H1 (cell line): ENCODE measurements around the gene GTF2H2. TPM values are rescaled to one million over a fixed set of nuclear protein-coding genes. Genes with fewer than 3 reads are reported as not detected.
"Not testable (repeated sequence)": the region's sequence is repeated elsewhere in the genome, so short reads cannot be mapped to it uniquely, and the experiment has no call there.

Source experiments
- CTCF ChIA-PET: fragments of 300-600 bp; sonication (Branson Sonifier 250); formaldehyde crosslinking; loops from one replicate; lab custom pipeline; 2021; ENCODE audit not compliant: partially characterized antibody; lab: Charles Lee
- POLR2A ChIA-PET: fragments of 300-600 bp; sonication (Branson Sonifier 250); formaldehyde crosslinking; loops from one replicate; lab custom pipeline; 2021; ENCODE audit warnings: inconsistent platforms; ENCODE audit not compliant: partially characterized antibody; lab: Charles Lee
- DNase-seq, 2 experiments: peaks; one replicate each; pipeline versions ENCODE4 v3.0.0 to v3.0.0-alpha.2; 2010 to 2022; ENCODE audit warnings: low spot score in 2 of 2, low read depth in 1 of 2, mixed read lengths in 1 of 2
- FAIRE-seq: peaks from 2 replicates; lab custom pipeline; 2011; peaks lifted over from hg19 to GRCh38; lab: Jason Lieb, UNC
- H2AFZ ChIP-seq: 2 replicates; pipeline ENCODE4 v1.8.1; 2012; ENCODE audit warnings: low read length, inconsistent platforms
- H2AK5ac ChIP-seq: 2 replicates; pipeline ENCODE4 v1.6.1; 2013; ENCODE audit warnings: low read depth, low read length
- H2BK120ac ChIP-seq: replicated peaks from 2 replicates; pipeline ENCODE3; 2013; ENCODE audit warnings: low read depth, low read length, inconsistent platforms
- H2BK12ac ChIP-seq: 2 replicates; pipeline ENCODE4 v1.6.1; 2013; ENCODE audit warnings: low read depth, low read length
- H2BK15ac ChIP-seq: 2 replicates; pipeline ENCODE4 v1.6.1; 2013; ENCODE audit warnings: low read length
- H2BK20ac ChIP-seq: 2 replicates; pipeline ENCODE4 v1.6.1; 2013; ENCODE audit warnings: low read length
- H2BK5ac ChIP-seq: 2 replicates; pipeline ENCODE4 v1.6.1; 2013; ENCODE audit warnings: low read depth, low read length
- H3K14ac ChIP-seq: 2 replicates; pipeline ENCODE4 v1.6.1; 2013; ENCODE audit warnings: inconsistent platforms; ENCODE audit not compliant: insufficient read length
- H3K18ac ChIP-seq: 2 replicates; pipeline ENCODE4 v1.6.1; 2013; ENCODE audit warnings: low read length; ENCODE audit errors: extremely low read depth
- H3K23ac ChIP-seq: 2 replicates; pipeline ENCODE4 v1.6.1; 2013; ENCODE audit warnings: inconsistent platforms; ENCODE audit not compliant: insufficient read length
- H3K23me2 ChIP-seq: 2 replicates; pipeline ENCODE4 v1.6.1; 2013; ENCODE audit warnings: low read depth, low read length
- H3K27ac ChIP-seq: 2 replicates; pipeline ENCODE4 v1.6.1; 2011; ENCODE audit warnings: low read depth, low read length, inconsistent platforms
- H3K27me3 ChIP-seq, 4 experiments: replicated peaks in 1 of 4; 1 replicate in 1 of 4; 2 replicates in 3 of 4; pipeline versions ENCODE4 v1.6.1 to v1.8.1; 2011 to 2013; ENCODE audit warnings: low read length in 3 of 4, mild to moderate bottlenecking in 3 of 4, inconsistent platforms in 2 of 4, mixed read lengths in 2 of 4, moderate library complexity in 1 of 4; ENCODE audit not compliant: control insufficient read depth in 3 of 4, insufficient read depth in 3 of 4; ENCODE audit errors: extremely low read depth in 1 of 4
- H3K36me3 ChIP-seq, 4 experiments: 2 replicates each; pipeline versions ENCODE4 v1.6.1 to v1.8.1; 2011 to 2013; ENCODE audit warnings: mild to moderate bottlenecking in 4 of 4, low read length in 3 of 4, moderate library complexity in 2 of 4, control low read depth in 1 of 4, inconsistent platforms in 1 of 4; ENCODE audit not compliant: insufficient read depth in 4 of 4, control insufficient read depth in 2 of 4
- H3K4ac ChIP-seq: replicated peaks from 2 replicates; pipeline ENCODE3; 2013; ENCODE audit warnings: low read length, low read depth, mixed read lengths, inconsistent platforms; ENCODE audit not compliant: insufficient read length
- H3K4me1 ChIP-seq, 4 experiments: replicated peaks in 1 of 4; 1 replicate in 1 of 4; 2 replicates in 3 of 4; pipeline versions ENCODE4 v1.6.1 to v1.8.1; 2011 to 2013; ENCODE audit warnings: low read length in 3 of 4, inconsistent platforms in 2 of 4, mixed read lengths in 1 of 4; ENCODE audit not compliant: insufficient read depth in 4 of 4, control insufficient read depth in 3 of 4
- H3K4me2 ChIP-seq, 2 experiments: 2 replicates each; pipeline versions ENCODE4 v1.6.1 to v1.8.1; 2011 to 2013; ENCODE audit warnings: low read depth in 2 of 2, low read length in 2 of 2, control low read depth in 1 of 2, inconsistent platforms in 1 of 2, mild to moderate bottlenecking in 1 of 2; ENCODE audit not compliant: insufficient read depth in 1 of 2
- H3K4me3 ChIP-seq, 4 experiments: fragments of 200-600, 300-600 bp in 1 of 4; sonication (generic), shearing (Covaris generic), sonication (Bioruptor Twin) in 1 of 4; 2 replicates each; pipeline versions ENCODE4 v1.5.1 to v1.8.1; 2011 to 2016; ENCODE audit warnings: low read length in 4 of 4, low read depth in 3 of 4, control low read depth in 2 of 4, inconsistent platforms in 2 of 4, mild to moderate bottlenecking in 2 of 4, mixed read lengths in 1 of 4, moderate library complexity in 1 of 4; ENCODE audit not compliant: insufficient read depth in 2 of 4; ENCODE audit errors: extremely low read depth in 1 of 4
- H3K56ac ChIP-seq: replicated peaks from 2 replicates; pipeline ENCODE3; 2013; ENCODE audit warnings: low read depth, mild to moderate bottlenecking, mixed read lengths, low read length, inconsistent platforms; ENCODE audit not compliant: insufficient read length
- H3K79me1 ChIP-seq: 2 replicates; pipeline ENCODE4 v1.6.1; 2013; ENCODE audit warnings: low read depth, low read length, control low read depth
- H3K79me2 ChIP-seq, 2 experiments: 2 replicates each; pipeline versions ENCODE4 v1.6.1 to v1.8.1; 2012 to 2013; ENCODE audit warnings: low read length in 2 of 2, mild to moderate bottlenecking in 2 of 2, inconsistent platforms in 1 of 2; ENCODE audit not compliant: insufficient read depth in 2 of 2, control insufficient read depth in 1 of 2
- H3K9ac ChIP-seq, 4 experiments: replicated peaks in 1 of 4; 1 replicate in 1 of 4; 2 replicates in 3 of 4; pipeline versions ENCODE4 v1.6.1 to v1.8.1; 2011 to 2013; ENCODE audit warnings: low read depth in 3 of 4, low read length in 3 of 4, control low read depth in 2 of 4, mild to moderate bottlenecking in 2 of 4, moderate library complexity in 2 of 4, inconsistent platforms in 1 of 4; ENCODE audit errors: extremely low read depth in 1 of 4
- H3K9me3 ChIP-seq, 2 experiments: 2 replicates each; pipeline versions ENCODE4 v1.6.1 to v1.8.1; 2012 to 2013; ENCODE audit warnings: mild to moderate bottlenecking in 2 of 2, moderate library complexity in 2 of 2, control low read depth in 1 of 2, inconsistent platforms in 1 of 2, low read depth in 1 of 2, low read length in 1 of 2, mixed read lengths in 1 of 2; ENCODE audit not compliant: insufficient read depth in 2 of 2
- H4K20me1 ChIP-seq, 2 experiments: replicated peaks in 1 of 2; 2 replicates each; pipeline versions ENCODE3 to v1.8.1; 2011 to 2013; ENCODE audit warnings: inconsistent platforms in 2 of 2, low read length in 2 of 2, mild to moderate bottlenecking in 1 of 2; ENCODE audit not compliant: insufficient read depth in 2 of 2, control insufficient read depth in 1 of 2
- H4K5ac ChIP-seq: 2 replicates; pipeline ENCODE4 v1.6.1; 2013; ENCODE audit warnings: low read length, low read depth, mixed read lengths, inconsistent platforms; ENCODE audit not compliant: insufficient read length
- H4K8ac ChIP-seq: 2 replicates; pipeline ENCODE4 v1.8.0; 2013; ENCODE audit warnings: mild to moderate bottlenecking, moderate library complexity, low read length, inconsistent platforms; ENCODE audit not compliant: insufficient read depth; ENCODE audit errors: extremely low read depth
- H4K91ac ChIP-seq: replicated peaks from 2 replicates; pipeline ENCODE3; 2013; ENCODE audit warnings: low read length, mixed read lengths, inconsistent platforms; ENCODE audit not compliant: insufficient read length
- WGBS, 2 experiments: shearing (Covaris generic) in 1 of 2; methylation state at CpG; one replicate each; pipeline versions ENCODE4 v1.1.6 to v1.1.7; 2013 to 2015; ENCODE audit warnings: low lambda C conversion rate in 2 of 2, mixed read lengths in 2 of 2, inconsistent platforms in 1 of 2, low coverage in 1 of 2, missing lambda C conversion rate in 1 of 2; ENCODE audit not compliant: insufficient replicate concordance in 2 of 2, insufficient coverage in 1 of 2, insufficient read length in 1 of 2; ENCODE audit errors: extremely low coverage in 1 of 2, missing lambda C conversion rate in 1 of 2; 5-methylcytosine and 5-hydroxymethylcytosine counted together
- polyA plus RNA-seq, 7 experiments: library from polyadenylated mRNA; depleted of rRNA in 3 of 7; stranded (reverse) in 5 of 7; unstranded in 2 of 7; fragments of >200 nt in 5 of 7; fragments of 200-250 nt in 2 of 7; gene quantifications; 1 replicate in 5 of 7; 2 replicates in 1 of 7; 4 replicates in 1 of 7; pipeline versions ENCODE4 v1.2.1 to v1.2.3, GENCODE V29; 2011 to 2013; ENCODE audit warnings: missing spikeins in 2 of 7, mixed read lengths in 2 of 7
- total RNA-seq: library from RNA; stranded (reverse); fragmentation: NEBNext Ultra II Directional; extraction: Animal tissue kit (Norgen Biotek cat#: 25700); gene quantifications from 2 replicates; pipeline ENCODE4 v1.2.1, GENCODE V29; 2021

GTF2H2 gene
- total and polyA plus RNA-seq, 2 of the 8 experiments (the other 6 are each of a cell fraction or from before 2014, with no cell fraction given), result 12.4 to 42.3 TPM

GRCh38 chr5:71044808-71045207 is 22.7 kb downstream of the GTF2H2 start:
- DNase-seq, H2BK12ac ChIP-seq, H4K91ac ChIP-seq, H3K79me2 ChIP-seq, H2BK15ac ChIP-seq, H2AK5ac ChIP-seq, H3K27ac ChIP-seq, H3K9ac ChIP-seq, H4K5ac ChIP-seq, H3K79me1 ChIP-seq, H2BK120ac ChIP-seq, H3K23ac ChIP-seq, H3K4me3 ChIP-seq, H3K56ac ChIP-seq, H2BK20ac ChIP-seq, POLR2A ChIA-PET, H3K4me2 ChIP-seq, H3K18ac ChIP-seq, H3K4ac ChIP-seq, H3K27me3 ChIP-seq, H2BK5ac ChIP-seq, H3K14ac ChIP-seq, H3K9me3 ChIP-seq, H2AFZ ChIP-seq, H3K4me1 ChIP-seq, CTCF ChIA-PET, FAIRE-seq, H4K8ac ChIP-seq, H4K20me1 ChIP-seq, H3K23me2 ChIP-seq, H3K36me3 ChIP-seq: not testable (repeated sequence)
- WGBS, 2 experiments, result 100% methylated on average over 1 of the region's 2 CpGs; no CpG with 5 or more reads in 1 of the 2 experiments

GRCh38 chr5:71044128-71044527 is 23.3 kb downstream of the GTF2H2 start:
- H3K79me1 ChIP-seq, H3K36me3 ChIP-seq, H3K27me3 ChIP-seq, H3K56ac ChIP-seq, H2BK20ac ChIP-seq, H4K5ac ChIP-seq, CTCF ChIA-PET, H2AFZ ChIP-seq, H3K23ac ChIP-seq, H3K18ac ChIP-seq, H3K4me3 ChIP-seq, H3K4ac ChIP-seq, H2BK120ac ChIP-seq, H3K14ac ChIP-seq, H3K9me3 ChIP-seq, H3K4me2 ChIP-seq, H3K23me2 ChIP-seq, H4K8ac ChIP-seq, H2BK5ac ChIP-seq, H3K4me1 ChIP-seq, FAIRE-seq, H3K9ac ChIP-seq, H2AK5ac ChIP-seq, H4K20me1 ChIP-seq, H2BK15ac ChIP-seq, DNase-seq, H2BK12ac ChIP-seq, H4K91ac ChIP-seq, POLR2A ChIA-PET, H3K79me2 ChIP-seq, H3K27ac ChIP-seq: not testable (repeated sequence)
- no CpG with 5 or more reads among the region's 2 CpGs for WGBS, 2 experiments
